HCT116 (cell line): Measurements from ENCODE around the gene VIT. TPM values are rescaled to one million over a fixed set of nuclear protein-coding genes. Genes with fewer than 3 reads are reported as not detected.

Source experiments
- ATAC-seq: fragments of 200-7000 bp; cut with Tn5 transposase; 2 replicates; pipeline ENCODE4 v1.9.1; 2020; ENCODE audit warnings: mild to moderate bottlenecking, moderate library complexity
- BruUV-seq: library from RNA; stranded (reverse); fragments of 400-500 nt; replicated peaks from 2 replicates; lab custom pipeline; 2021; lab: Mats Ljungman, UMichigan
- CTCF ChIA-PET: fragments of 300-600 bp; sonication (Branson Sonifier 250); formaldehyde crosslinking; loops from one replicate; lab custom pipeline; 2021; ENCODE audit warnings: antibody characterized with exemption; lab: Charles Lee
- POLR2A ChIA-PET: fragments of 300-600, 350-600 bp; sonication (Branson Sonifier 250); formaldehyde crosslinking; loops from one replicate; lab custom pipeline; 2021; ENCODE audit warnings: antibody characterized with exemption; lab: Charles Lee
- RAD21 ChIA-PET, 2 experiments: fragments of 300-600 bp; sonication (Branson Sonifier 250); formaldehyde crosslinking; loops; one replicate each; lab custom pipeline; 2023; ENCODE audit warnings: low total read pairs in 2 of 2; ENCODE audit not compliant: uncharacterized antibody in 2 of 2, unreplicated experiment in 2 of 2, low non-redundant PET in 1 of 2; lab: Charles Lee
- DNase-seq: peaks from one replicate; pipeline ENCODE4 v3.0.0-alpha.2; 2010; ENCODE audit warnings: low read depth, low spot score
- H2AFZ ChIP-seq: fragments of 200-600 bp; shearing (Covaris generic), sonication (generic); 2 replicates; pipeline ENCODE4 v1.6.1; 2017; ENCODE audit warnings: low read depth, mixed run types, mixed read lengths, antibody characterized with exemption, low read length; ENCODE audit not compliant: poor library complexity, severe bottlenecking
- H3K27ac ChIP-seq: 2 replicates; pipeline ENCODE4 v1.5.1; 2012; ENCODE audit warnings: low read depth, low read length
- H3K27me3 ChIP-seq: fragments of 200-600 bp; sonication (generic); 2 replicates; pipeline ENCODE4 v1.6.1; 2016; ENCODE audit warnings: mixed run types, low read length, mixed read lengths; ENCODE audit not compliant: insufficient read depth
- H3K36me3 ChIP-seq, 2 experiments: fragments of 200-500 bp in 1 of 2; fragments of 200-600 bp in 1 of 2; sonication (Bioruptor generic) in 1 of 2; sonication (generic) in 1 of 2; 2 replicates each; pipeline versions ENCODE4 v1.5.1 to v1.6.1; 2014 to 2016; ENCODE audit warnings: low read length in 2 of 2, inconsistent platforms in 1 of 2, mixed read lengths in 1 of 2, mixed run types in 1 of 2; ENCODE audit not compliant: insufficient read depth in 2 of 2, control insufficient read depth in 1 of 2
- H3K4me1 ChIP-seq, 2 experiments: fragments of 200-600 bp in 1 of 2; sonication (generic) in 1 of 2; 2 replicates each; pipeline versions ENCODE4 v1.5.1 to v1.6.1; 2012 to 2017; ENCODE audit warnings: low read length in 2 of 2, inconsistent platforms in 1 of 2, mild to moderate bottlenecking in 1 of 2, mixed read lengths in 1 of 2, mixed run types in 1 of 2, moderate library complexity in 1 of 2; ENCODE audit not compliant: insufficient read depth in 2 of 2, control insufficient read depth in 1 of 2
- H3K4me2 ChIP-seq: fragments of 200-600 bp; sonication (generic); 2 replicates; pipeline ENCODE4 v1.6.1; 2017; ENCODE audit warnings: mixed run types, low read length, mixed read lengths
- H3K4me3 ChIP-seq, 2 experiments: fragments of 200-600 bp in 1 of 2; sonication (generic) in 1 of 2; replicated peaks in 1 of 2; 2 replicates each; pipeline ENCODE4 v1.5.1; 2011 to 2016; ENCODE audit warnings: low read length in 2 of 2, control low read depth in 1 of 2, low read depth in 1 of 2, mild to moderate bottlenecking in 1 of 2, mixed read lengths in 1 of 2, mixed run types in 1 of 2
- H3K79me2 ChIP-seq: fragments of 200-600 bp; sonication (generic); 2 replicates; pipeline ENCODE4 v1.6.1; 2017; ENCODE audit warnings: mild to moderate bottlenecking, mixed run types, low read length, moderate library complexity, mixed read lengths; ENCODE audit not compliant: insufficient read depth
- H3K9ac ChIP-seq: fragments of 200-600 bp; sonication (generic); 2 replicates; pipeline ENCODE4 v1.6.1; 2016; ENCODE audit warnings: low read length, mixed read lengths
- H3K9me2 ChIP-seq: fragments of 200-600 bp; sonication (generic), shearing (Covaris generic); 2 replicates; pipeline ENCODE4 v1.6.1; 2017; ENCODE audit warnings: mixed run types, mild to moderate bottlenecking, moderate library complexity; ENCODE audit not compliant: insufficient read depth
- H3K9me3 ChIP-seq, 2 experiments: fragments of 200-500 bp in 1 of 2; fragments of 200-600 bp in 1 of 2; sonication (Bioruptor generic) in 1 of 2; sonication (generic) in 1 of 2; 2 replicates each; pipeline ENCODE4 v1.6.1; 2014 to 2017; ENCODE audit warnings: low read length in 2 of 2, mixed read lengths in 2 of 2, inconsistent platforms in 1 of 2, low read depth in 1 of 2, mild to moderate bottlenecking in 1 of 2, mixed run types in 1 of 2, moderate library complexity in 1 of 2; ENCODE audit not compliant: control insufficient read depth in 1 of 2, insufficient read depth in 1 of 2
- H4K20me1 ChIP-seq: fragments of 200-600 bp; sonication (generic), shearing (Covaris generic); 2 replicates; pipeline ENCODE4 v1.6.1; 2017; ENCODE audit warnings: mixed run types, mild to moderate bottlenecking, moderate library complexity; ENCODE audit not compliant: insufficient read depth
- CBX3 ChIP-seq: IDR thresholded peaks from 2 replicates; pipeline ENCODE4 v1.6.1; 2012; ENCODE audit warnings: low read depth
- EGR1 ChIP-seq: IDR thresholded peaks from 2 replicates; pipeline ENCODE4 v1.6.1; 2012; ENCODE audit warnings: low read depth
- ELF1 ChIP-seq: IDR thresholded peaks from 2 replicates; pipeline ENCODE4 v1.6.1; 2012; ENCODE audit warnings: low read depth, borderline replicate concordance
- EZH2 ChIP-seq: fragments of 200-600 bp; sonication (generic); IDR thresholded peaks from 2 replicates; pipeline ENCODE4 v1.6.1; 2017; ENCODE audit warnings: antibody characterized with exemption, mixed run types
- EZH2phosphoT487 ChIP-seq: fragments of 200-600 bp; IDR thresholded peaks from 2 replicates; pipeline ENCODE4 v1.6.1; 2018; ENCODE audit warnings: antibody characterized with exemption, borderline replicate concordance
- FOSL1 ChIP-seq: IDR thresholded peaks from 2 replicates; pipeline ENCODE4 v1.6.1; 2012; ENCODE audit warnings: low read depth
- JUND ChIP-seq: IDR thresholded peaks from 2 replicates; pipeline ENCODE4 v1.6.1; 2012
- POLR2A ChIP-seq: IDR thresholded peaks from 2 replicates; pipeline ENCODE4 v1.7.0; 2011; ENCODE audit warnings: borderline replicate concordance; ENCODE audit not compliant: insufficient read depth, insufficient read length; ENCODE audit errors: extremely low read depth
- RAD21 ChIP-seq: IDR thresholded peaks from 2 replicates; pipeline ENCODE4 v1.6.1; 2012; ENCODE audit warnings: low read depth, mild to moderate bottlenecking
- SP1 ChIP-seq: IDR thresholded peaks from 2 replicates; pipeline ENCODE4 v1.6.1; 2012; ENCODE audit warnings: low read depth
- SRF ChIP-seq: IDR thresholded peaks from 2 replicates; pipeline ENCODE4 v1.6.1; 2012; ENCODE audit warnings: low read depth
- TCF7L2 ChIP-seq: IDR thresholded peaks from 2 replicates; pipeline ENCODE4 v1.7.0; 2011; ENCODE audit warnings: borderline replicate concordance, inconsistent platforms; ENCODE audit not compliant: insufficient read depth, insufficient read length; ENCODE audit errors: extremely low read depth
- YY1 ChIP-seq: IDR thresholded peaks from 2 replicates; pipeline ENCODE4 v1.6.1; 2011; ENCODE audit warnings: low read length, low read depth, moderate library complexity, mild to moderate bottlenecking; ENCODE audit not compliant: insufficient replicate concordance; ENCODE audit errors: extremely low read depth
- ZNF274 ChIP-seq: fragments of 200-500 bp; sonication (Bioruptor generic); IDR thresholded peaks from 2 replicates; pipeline ENCODE4 v1.6.1; 2014; ENCODE audit warnings: mild to moderate bottlenecking, low read depth, low read length, inconsistent platforms
- intact Hi-C: fragments of 100-400 bp; cut with micrococcal nuclease; formaldehyde crosslinking; loops from 2 replicates; pipeline ENCODE4 v1.10.0; 2022
- total RNA-seq: library from RNA; stranded (reverse); gene quantifications from one replicate; pipeline ENCODE4 v1.2.1, GENCODE V29; 2021; ENCODE audit not compliant: unreplicated experiment
- TF ChIP-seq, protein P1 (sequence below): IDR thresholded peaks from 2 replicates; pipeline ENCODE4 v1.6.1; 2012; ENCODE audit warnings: low read depth
- TF ChIP-seq, protein P2 (sequence below): IDR thresholded peaks from 2 replicates; pipeline ENCODE4 v1.6.1; 2012
- TF ChIP-seq, protein P3 (sequence below): IDR thresholded peaks from 2 replicates; pipeline ENCODE4 v1.6.1; 2012

Gene VIT
- total RNA-seq, 1 experiment from 2014 or later: not detected

DNA sequence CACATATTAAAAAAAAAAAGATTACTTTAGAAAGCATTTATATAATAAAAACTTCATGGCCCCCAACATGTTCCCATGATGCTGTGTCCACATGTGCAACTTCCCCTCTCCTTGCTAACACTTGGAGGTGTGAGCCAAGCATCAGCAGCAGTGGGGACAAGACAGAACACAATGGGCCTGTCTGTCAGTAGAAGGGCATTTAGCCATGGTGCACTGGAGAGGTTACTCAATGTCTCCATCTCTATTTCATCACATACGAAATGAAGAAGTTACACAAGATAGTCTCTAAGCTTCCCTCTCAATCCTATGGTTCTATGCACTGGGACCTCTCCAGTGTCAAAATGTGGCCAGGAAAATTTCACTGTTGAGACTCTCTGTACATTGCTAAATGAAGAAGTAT, 2.5 kb downstream of the VIT start:
- H3K9me2 ChIP-seq: no peaks in the 10 kb centered on the region
- CTCF ChIA-PET: no interaction called here

DNA sequence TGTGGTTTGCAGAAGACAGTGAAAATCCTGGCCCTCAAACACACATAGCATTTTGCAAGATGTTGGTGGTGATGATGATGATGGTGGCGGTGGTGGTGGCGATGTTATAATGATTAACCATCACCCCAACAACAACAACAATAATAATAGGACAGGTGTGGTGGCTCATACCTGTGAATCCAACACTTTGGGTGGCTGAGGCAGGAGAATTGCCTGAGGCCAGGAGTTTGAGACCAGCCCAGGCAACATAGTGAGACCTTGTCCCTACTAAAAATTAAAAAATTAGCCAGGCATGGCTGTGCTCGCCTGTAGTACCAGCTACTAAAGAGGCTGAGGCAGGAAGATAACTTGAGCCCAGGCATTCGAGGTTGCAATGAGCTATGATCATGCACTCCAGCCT, 3.8 kb downstream of the VIT start:
- ChIA-PET RAD21 (no interaction called here), CTCF (no interaction called here), POLR2A (no interaction called here)
- no TSS peak for BruUV-seq
- Histone ChIP-seq H3K27ac (no peak overlapping the region), H3K9ac (no peak overlapping the region), H2AFZ (no peak overlapping the region), H3K36me3 (no peaks in the 10 kb centered on the region), H3K79me2 (no peaks in the 10 kb centered on the region), H3K4me3 (no peak overlapping the region), H4K20me1 (no peaks in the 10 kb centered on the region), H3K4me2 (no peak overlapping the region), H3K27me3 (no peaks in the 10 kb centered on the region), H3K9me2 (no peaks in the 10 kb centered on the region), H3K4me1 (no peaks in the 10 kb centered on the region), H3K9me3 (no peaks in the 10 kb centered on the region)
- intact Hi-C loops: no loop called here
- TF ChIP-seq SP1 (no peak), CBX3 (no peak), JUND (no peak), POLR2A (no peak), TCF7L2 (no peak), ELF1 (no peak), EZH2phosphoT487 (no peak), EGR1 (no peak), RAD21 (no peak), FOSL1 (no peak)
- TF ChIP-seq, protein P1, sequence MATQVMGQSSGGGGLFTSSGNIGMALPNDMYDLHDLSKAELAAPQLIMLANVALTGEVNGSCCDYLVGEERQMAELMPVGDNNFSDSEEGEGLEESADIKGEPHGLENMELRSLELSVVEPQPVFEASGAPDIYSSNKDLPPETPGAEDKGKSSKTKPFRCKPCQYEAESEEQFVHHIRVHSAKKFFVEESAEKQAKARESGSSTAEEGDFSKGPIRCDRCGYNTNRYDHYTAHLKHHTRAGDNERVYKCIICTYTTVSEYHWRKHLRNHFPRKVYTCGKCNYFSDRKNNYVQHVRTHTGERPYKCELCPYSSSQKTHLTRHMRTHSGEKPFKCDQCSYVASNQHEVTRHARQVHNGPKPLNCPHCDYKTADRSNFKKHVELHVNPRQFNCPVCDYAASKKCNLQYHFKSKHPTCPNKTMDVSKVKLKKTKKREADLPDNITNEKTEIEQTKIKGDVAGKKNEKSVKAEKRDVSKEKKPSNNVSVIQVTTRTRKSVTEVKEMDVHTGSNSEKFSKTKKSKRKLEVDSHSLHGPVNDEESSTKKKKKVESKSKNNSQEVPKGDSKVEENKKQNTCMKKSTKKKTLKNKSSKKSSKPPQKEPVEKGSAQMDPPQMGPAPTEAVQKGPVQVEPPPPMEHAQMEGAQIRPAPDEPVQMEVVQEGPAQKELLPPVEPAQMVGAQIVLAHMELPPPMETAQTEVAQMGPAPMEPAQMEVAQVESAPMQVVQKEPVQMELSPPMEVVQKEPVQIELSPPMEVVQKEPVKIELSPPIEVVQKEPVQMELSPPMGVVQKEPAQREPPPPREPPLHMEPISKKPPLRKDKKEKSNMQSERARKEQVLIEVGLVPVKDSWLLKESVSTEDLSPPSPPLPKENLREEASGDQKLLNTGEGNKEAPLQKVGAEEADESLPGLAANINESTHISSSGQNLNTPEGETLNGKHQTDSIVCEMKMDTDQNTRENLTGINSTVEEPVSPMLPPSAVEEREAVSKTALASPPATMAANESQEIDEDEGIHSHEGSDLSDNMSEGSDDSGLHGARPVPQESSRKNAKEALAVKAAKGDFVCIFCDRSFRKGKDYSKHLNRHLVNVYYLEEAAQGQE: no peak
- TF ChIP-seq, protein P2, sequence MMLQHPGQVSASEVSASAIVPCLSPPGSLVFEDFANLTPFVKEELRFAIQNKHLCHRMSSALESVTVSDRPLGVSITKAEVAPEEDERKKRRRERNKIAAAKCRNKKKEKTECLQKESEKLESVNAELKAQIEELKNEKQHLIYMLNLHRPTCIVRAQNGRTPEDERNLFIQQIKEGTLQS: no peak
- ATAC-seq (no peak), DNase-seq (no peak)

More for the DNA sequence above, 2.5 kb downstream of the VIT start:
- H3K79me2 ChIP-seq: no peaks in the 10 kb centered on the region
- ChIA-PET POLR2A (no interaction called here), RAD21 (no interaction called here)
- DNase-seq: no peak
- TF ChIP-seq SRF: no peak
- TF ChIP-seq ZNF274: no peak
- TF ChIP-seq, protein P2: no peak
- TF ChIP-seq EZH2: no peak
- TF ChIP-seq ELF1: no peak
- TF ChIP-seq SP1: no peak
- no peak for TF ChIP-seq JUND
- no peak for TF ChIP-seq EGR1
- no peak for TF ChIP-seq EZH2phosphoT487
- TF ChIP-seq, protein P3, sequence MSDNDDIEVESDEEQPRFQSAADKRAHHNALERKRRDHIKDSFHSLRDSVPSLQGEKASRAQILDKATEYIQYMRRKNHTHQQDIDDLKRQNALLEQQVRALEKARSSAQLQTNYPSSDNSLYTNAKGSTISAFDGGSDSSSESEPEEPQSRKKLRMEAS: no peak
- no peak for TF ChIP-seq YY1
- no peak for TF ChIP-seq TCF7L2
- no peak for TF ChIP-seq RAD21
- no peak overlapping the region for H3K9ac ChIP-seq
- no TSS peak for BruUV-seq
- no peaks in the 10 kb centered on the region for H4K20me1 ChIP-seq
- H3K4me3 ChIP-seq: no peak overlapping the region
- no peaks in the 10 kb centered on the region for H3K4me1 ChIP-seq
- H3K27me3 ChIP-seq: no peaks in the 10 kb centered on the region
- H3K36me3 ChIP-seq: no peaks in the 10 kb centered on the region
- no peak overlapping the region for H2AFZ ChIP-seq
- no peak overlapping the region for H3K27ac ChIP-seq
- H3K4me2 ChIP-seq: no peak overlapping the region
- no peaks in the 10 kb centered on the region for H3K9me3 ChIP-seq
- intact Hi-C loops: no loop called here
- no peak for ATAC-seq
